SK-MEL-5 (cell line): ENCODE data around the gene DNAJC24. TPM values are rescaled to one million over a fixed set of nuclear protein-coding genes. Genes with fewer than 3 reads are reported as not detected.
"Not testable (repeated sequence)": the region's sequence is repeated elsewhere in the genome, so short reads cannot be mapped to it uniquely, and the experiment has no call there.

Experiments
- DNase-seq: peaks from one replicate; pipeline ENCODE4 v3.0.0-alpha.2; 2016; ENCODE audit warnings: low read depth, low spot score
- in situ Hi-C: cut with HindIII; loops from 2 replicates; pipeline ENCODE4 v1.10.0; 2016; ENCODE audit warnings: low sequenced_read_pairs, high pct_unique_total_duplicates, low pct_unique_long_range_greater_than_20kb
- polyA plus RNA-seq, 2 experiments: library from polyadenylated mRNA; depleted of rRNA; stranded (reverse); fragments of >200 nt; gene quantifications; 2 replicates each; pipeline ENCODE4 v1.2.3, GENCODE V29; 2015
- total RNA-seq: library from RNA; depleted of rRNA; stranded (reverse); fragments of >200 nt; shearing (Covaris generic); gene quantifications from 2 replicates; pipeline ENCODE4 v1.2.3, GENCODE V29; 2014; rRNA removed

Gene DNAJC24, protein sequence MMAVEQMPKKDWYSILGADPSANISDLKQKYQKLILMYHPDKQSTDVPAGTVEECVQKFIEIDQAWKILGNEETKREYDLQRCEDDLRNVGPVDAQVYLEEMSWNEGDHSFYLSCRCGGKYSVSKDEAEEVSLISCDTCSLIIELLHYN
- total RNA-seq, result 19.4 and 20.5 TPM in 2 replicates
- 10.5 and 12.9 TPM in 2 replicates for polyA plus RNA-seq (2015; cell fraction: cytosol; rRNA removed)
- 105 and 135 TPM in 2 replicates for polyA plus RNA-seq (2015; cell fraction: nucleus; rRNA removed)

DNA sequence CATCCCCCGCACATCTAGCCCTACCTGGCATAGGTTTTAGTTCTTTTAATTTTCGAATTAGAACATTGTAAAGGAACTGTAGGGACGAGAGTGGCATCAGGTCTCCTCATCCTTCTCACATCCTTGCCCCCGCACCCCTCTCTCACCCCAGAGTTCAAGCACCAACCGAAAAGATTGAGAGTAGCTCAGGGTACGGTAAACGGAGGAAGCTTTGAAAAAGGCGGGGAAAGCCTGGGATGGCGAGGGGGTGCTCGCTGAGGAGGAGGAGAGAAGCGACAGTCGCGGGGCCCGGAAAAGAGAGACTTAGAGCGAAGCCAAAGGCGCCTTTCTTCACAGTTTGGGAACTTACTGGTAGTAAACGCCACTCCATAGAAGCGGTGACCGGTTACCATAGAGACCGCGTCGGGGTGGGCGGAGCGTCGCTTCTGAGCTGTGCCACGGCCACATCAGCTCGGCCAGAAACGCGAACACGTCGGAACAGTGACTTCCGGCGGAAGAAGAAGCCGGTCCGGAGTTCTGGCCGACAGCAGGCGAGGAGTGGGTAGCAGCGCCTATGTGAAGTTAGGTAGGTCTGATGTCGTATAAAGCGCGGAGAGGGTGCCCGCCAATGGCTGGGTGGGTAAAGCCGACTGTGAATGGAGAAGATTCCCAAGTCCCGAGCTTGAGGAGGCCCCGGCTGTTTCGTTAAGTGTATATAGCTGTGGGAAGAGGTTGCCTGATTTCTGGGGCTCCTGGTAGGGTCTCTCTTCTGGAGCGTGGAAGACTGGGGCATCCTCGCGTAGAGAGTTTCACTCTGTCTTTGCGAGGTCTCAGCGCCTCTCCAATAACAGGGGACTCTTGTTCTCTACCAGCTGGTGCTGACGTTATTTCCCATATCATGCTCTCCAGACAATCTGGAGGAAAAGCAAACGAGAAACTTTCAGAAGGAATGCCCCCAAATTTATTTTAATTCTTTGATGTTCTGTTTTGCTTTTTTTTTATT is at the start of gene DNAJC24, which contains the start of gene DCDC1:
TSS of gene DNAJC24 (plus strand) at position 513 of the 982 bp plus-strand sequence. CDS start 889 bp downstream, outside the sequence.
TSS of gene DCDC1 (minus strand) at position 392 of the 982 bp plus-strand sequence. CDS start 41,459 bp downstream, outside the sequence.
- in situ Hi-C loops, result no loop called here
- DNase-seq, result peak; percentile 93

DNA sequence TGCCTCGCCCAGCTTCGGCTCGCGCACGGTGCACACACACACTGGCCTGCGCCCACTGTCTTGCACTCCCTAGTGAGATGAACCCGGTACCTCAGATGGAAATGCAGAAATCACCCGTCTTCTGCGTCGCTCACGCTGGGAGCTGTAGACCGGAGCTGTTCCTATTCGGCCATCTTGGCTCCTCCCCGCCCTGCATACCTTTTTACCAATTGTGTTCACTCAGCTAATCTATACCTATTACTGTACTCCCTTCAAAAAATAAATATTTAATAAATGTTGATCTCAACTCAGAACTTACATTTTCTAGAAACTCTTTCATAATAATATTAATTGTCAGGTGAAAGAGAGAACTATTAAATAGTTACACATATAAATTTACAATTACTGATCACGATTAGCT is 48.2 kb upstream of the DNAJC24 start:
- in situ Hi-C loops, DNase-seq: not testable (repeated sequence)

DNA sequence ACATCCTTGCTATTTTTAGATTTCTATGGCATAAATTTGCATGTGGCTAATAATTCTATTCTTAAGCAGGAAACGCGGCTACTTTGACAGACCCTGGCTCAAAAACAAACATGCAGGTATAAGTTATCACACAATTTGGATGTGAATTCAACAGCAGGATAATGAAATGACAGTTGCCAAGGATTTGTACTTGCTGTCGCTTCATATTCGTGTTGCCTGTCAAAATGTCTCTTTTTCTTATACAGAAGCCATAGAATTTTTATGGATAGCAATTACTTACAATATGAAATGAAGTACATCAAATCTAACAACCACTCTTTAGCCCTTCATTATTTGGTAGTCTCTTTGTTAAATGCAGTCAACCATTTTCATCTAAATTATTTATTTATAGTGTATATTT is 46.5 kb upstream of the DNAJC24 start:
- no peak for DNase-seq
- in situ Hi-C loops, result no loop called here

DNA sequence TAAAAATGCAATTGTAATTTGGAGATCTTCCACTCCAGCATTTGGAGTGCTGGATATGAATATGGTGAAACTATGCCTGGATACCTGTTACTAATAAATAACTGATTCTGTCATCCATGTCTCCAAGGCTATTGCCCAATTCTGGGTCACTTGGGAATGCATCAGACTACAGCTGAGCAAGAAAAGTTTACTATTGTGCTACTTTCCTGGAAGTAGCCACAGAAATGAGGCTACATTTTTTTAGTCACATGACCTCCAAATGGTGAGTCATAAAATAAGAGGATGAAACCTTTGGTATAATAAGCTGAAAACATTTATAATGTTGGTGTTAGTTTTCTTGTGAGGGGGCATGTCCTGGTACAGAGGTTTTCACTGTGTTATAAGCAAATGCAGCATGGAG is 44.5 kb upstream of the DNAJC24 start:
- in situ Hi-C loops, result no loop called here
- DNase-seq, result peak; percentile 63

DNA sequence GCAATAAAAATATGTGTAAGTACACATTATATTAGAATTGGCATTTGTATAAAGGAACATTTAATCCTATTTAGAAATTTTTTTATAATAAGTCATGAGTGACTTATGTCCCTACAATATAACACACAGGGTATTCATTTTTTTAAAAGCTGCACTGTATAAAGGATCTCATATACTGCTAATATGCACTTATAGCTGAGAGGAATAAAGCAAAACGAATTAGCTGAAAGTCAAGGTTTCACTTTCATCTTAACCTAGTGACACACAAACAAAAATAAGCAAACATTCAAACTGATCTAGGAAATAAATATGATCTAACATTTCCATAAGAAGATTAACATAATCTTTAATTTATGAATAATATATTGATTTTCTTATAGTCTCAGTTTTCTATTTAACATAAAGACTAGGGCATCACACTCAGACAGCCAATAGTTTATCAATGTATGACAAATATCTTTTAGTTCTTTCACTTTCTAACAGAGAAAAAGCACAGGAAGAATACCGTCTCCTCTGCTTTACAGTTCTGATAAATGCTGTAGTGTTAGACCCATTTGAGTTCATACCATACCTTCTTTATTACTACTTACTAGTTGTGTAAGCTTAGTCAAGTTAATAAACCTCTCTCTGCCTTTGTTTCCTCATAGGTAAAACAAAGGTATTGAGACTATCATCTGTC is 43.1 kb upstream of the DNAJC24 start:
- DNase-seq, result no peak

DNA sequence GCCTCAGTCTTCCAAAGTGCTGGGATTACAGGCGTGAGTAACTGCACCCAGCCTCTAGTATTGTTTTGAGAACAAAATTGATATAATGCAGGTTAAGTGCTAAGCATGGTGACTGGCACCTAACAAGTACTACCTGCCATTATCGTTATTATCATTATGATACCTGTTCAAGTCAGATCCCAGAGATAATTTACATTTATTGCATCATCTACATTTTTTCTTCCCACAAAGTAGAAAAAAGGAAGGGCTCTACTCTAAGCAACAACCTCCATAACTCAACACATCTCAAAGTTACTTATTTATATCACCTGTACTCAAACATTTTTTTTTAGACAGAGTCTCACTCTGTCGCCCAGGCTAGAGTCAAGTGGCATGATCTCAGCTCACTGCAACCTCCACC is 42.2 kb upstream of the DNAJC24 start:
- DNase-seq, result no peak
- in situ Hi-C loops, result no loop called here

More for the DNA sequence above, 43.1 kb upstream of the DNAJC24 start:
- in situ Hi-C loops, result no loop called here

DNA sequence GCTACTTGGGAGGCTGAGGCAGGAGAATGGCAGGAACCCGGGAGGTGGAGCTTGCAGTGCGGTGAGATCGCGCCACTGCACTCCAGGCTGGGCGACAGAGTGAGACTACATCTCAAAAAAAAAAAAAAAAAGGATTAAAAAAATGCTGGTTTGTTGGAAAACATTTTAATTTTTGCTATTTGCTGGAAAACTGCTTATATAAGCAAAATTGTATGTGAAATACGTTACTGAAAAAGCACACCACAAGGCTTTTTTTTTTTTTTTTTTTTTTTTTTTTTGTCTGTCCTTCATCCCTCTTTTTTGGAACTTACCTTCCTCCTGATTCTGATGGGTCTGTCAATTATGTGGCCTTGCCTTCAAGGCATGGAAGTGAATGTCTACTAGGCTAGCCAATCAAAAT is 41.0 kb upstream of the DNAJC24 start:
- in situ Hi-C loops, result no loop called here
- DNase-seq, result no peak

DNA sequence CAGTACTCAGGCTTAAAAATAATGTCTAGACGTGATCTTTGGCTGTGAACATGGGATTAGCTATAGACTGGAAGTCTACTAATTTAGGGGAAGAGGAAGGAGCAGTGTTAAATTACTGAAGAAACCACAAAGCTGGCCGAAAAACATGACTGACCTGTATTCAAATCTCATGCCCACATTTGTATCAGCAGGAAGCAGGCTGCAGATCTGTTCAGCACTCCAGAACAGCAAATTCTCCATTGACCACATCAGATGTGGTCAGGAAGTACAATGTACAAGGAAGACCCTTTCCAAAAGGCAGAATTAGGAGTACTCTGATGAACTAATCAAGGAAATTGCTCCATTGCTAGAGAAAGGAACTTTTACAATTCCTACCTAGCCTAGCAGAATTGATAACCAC is 31.9 kb upstream of the DNAJC24 start:
- no peak for DNase-seq
- in situ Hi-C loops, result no loop called here

DNA sequence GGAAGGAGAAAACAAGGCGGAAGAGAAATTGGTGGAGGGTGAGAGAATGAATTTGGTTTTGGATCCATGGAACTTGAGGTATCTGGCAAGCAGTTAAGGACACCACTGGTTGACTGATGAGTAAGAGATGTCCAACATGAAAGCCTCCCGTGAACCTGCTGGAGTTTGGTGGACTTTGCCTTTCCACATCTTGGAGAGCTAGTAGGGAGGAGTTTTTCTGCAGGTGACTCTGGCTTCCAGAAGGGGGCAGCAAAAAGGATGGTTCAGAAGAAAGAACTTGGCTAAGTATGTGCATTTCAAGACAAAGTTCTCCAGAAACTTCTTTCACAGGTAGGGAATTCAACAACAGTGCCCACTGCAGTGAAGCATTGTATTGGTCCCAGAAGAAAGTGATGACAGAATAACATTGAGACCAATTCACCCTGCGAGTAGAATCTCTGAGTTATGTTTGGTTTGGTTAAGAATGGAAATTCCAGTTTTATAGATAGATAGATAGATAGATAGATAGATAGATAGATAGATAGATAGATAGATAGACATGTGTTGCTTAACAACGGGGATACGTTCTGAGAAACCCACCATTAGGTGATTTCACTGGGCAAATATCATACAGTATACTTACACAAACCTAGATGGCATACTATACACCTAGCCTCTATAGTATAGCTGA is 28.6 kb upstream of the DNAJC24 start:
- DNase-seq, result peak; percentile 67
- in situ Hi-C loops, result no loop called here

DNA sequence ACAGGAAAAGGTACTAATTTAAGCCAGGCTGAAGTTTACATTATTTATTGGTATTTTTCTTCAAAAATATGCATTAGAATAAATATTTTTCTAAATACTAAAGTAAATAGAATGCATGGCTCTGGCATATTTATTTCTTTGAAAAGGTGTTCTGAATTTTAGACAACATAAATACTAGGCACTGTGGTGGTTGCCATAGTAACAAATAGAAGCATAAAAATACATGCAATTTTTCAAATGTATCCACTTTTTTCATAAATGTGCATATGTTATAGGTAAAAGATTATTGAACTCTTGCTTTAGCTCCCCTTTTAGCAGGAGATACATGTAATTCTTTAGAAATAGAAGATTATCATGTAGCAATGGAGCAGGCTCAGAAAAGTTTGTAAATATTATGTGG is 18.5 kb upstream of the DNAJC24 start:
- in situ Hi-C loops, result no loop called here

DNA sequence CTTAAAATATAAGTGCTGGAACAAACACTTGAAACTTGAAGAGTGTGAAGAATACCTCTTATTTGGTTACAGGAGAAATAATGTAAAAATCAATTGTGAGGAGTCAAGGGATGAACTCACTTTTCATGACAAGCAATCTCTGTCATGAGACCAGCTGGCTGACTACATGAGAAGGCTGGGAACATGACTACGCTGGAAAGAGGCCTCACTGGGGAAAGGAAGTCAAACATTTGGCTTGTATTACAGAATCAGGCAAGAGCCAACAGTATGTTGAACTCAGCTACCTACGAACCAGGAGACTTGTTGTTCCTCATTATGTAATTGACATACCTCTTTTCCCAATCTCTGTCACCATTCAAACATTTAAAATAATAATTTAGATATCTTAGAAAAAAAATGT is 14.5 kb upstream of the DNAJC24 start:
- peak; percentile 6 for DNase-seq
- in situ Hi-C loops, result no loop called here

More for the DNA sequence above, 18.5 kb upstream of the DNAJC24 start:
- DNase-seq, result no peak

DNA sequence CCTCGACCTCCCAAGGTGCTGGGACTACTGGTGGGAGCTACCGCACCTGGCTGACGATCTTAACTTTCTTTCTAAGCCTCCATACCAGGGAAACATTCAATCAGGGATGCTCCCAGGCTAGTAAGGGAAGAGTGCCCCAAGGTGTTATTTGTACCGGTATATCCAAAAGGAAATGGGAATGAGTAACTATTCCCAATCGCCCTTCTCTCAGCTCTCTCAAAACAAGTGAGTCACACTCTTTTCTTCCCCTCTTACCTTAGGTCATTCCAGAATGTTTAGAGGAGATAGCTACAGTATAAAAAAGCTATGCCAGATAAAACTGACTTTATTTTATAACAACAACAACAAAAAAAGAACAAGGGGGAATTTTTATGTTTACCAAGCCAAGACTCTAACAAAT is 13.8 kb upstream of the DNAJC24 start:
- DNase-seq, result no peak
- in situ Hi-C loops, result no loop called here

DNA sequence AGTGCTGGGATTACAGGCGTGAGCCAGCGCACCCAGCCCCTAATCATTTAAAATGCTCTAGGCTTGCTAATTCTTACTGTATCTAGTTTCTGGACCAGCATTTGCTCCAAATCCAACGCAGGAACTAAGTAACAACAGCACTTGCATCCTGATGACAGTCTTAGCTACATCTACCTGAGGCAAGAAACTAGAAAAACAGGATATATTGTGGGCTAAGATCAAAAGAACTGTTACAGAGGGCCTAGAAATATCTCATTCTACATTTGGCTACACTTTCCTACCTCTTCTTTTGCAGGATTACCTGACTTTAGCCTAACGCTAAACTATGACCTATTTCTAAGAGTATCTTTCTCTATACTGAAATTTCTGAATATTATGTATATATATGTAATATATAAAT is 7.9 kb upstream of the DNAJC24 start:
- DNase-seq, result no peak
- in situ Hi-C loops, result no loop called here

DNA sequence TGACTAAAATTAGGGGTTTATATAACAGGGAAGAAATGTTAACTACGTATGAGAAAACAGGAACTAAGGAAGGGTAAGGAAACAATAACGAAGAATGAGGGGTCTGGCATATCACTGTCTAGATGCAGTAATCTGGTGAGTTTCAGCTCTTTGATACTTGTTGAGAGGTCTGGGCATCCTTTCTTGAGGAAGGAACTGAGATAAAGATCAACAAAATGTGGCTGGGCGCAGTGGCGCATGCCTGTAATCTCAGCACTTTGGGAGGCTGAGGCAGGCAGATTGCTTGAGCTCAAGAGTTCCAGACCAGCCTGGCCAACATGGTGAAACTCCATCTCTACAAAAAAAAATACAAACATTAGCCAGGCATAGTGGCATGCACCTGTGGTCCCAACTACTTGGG is 2.9 kb upstream of the DNAJC24 start:
- in situ Hi-C loops, result no loop called here

DNA sequence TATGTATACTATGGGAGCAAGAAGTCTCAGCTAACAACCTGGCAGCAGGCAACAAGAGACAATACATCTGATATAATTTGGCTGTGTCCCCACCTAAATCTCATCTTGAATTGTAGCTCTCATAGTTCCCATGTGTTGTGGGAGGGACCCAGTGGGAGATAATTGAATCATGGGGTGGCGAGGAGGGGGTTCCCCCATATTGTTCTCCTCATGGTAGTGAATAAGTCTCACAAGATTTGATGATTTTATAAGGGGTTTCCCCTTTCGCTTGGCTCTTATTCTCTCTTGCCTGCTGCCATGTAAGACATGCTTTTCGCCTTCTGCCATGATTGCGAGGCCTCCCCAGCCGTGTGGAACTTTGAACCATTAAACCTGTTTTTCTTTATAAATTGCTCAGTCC is 6.2 kb downstream of the DNAJC24 start:
- DNase-seq, result no peak
- in situ Hi-C loops, result no loop called here

More for the DNA sequence above, 2.9 kb upstream of the DNAJC24 start:
- DNase-seq, result no peak

DNA sequence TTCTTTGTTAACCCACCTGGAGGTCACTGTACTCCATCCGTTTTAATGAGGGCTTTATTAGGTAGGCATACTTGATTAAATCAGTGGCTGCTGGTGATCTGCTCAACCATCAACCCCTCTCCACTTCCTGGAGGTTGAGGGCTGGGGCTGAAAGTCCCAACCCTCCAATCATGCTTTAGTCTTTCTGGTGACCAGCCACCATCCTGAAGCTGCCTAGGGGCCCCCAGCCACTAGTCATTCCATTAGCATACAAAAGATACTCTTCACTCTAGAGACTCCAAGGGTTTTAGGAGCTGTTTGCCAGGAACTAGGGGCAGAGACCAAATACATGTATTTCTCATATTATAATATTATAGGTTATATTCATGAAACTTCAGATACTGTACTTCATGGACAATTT is 13.5 kb downstream of the DNAJC24 start:
- DNase-seq, result no peak
- in situ Hi-C loops, result no loop called here

DNA sequence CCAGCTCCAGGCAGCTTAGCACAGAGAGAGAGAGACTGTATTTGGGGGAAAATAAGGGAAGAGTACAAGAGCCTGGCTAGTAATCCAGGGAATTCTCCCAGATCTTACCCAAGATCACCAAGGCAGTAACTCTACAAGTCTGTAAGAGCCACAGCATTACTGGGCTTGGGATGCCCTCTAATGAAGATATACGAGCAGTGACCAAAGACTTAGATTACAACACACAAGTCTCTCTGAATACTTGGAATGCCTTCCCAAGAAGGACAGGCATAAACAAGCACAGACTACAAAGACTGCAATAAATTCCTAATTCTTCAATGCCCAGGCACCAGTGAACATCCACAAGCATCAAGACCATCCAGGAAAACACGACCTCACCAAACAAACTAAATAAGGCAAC is 17.7 kb downstream of the DNAJC24 start:
- DNase-seq, result no peak
- in situ Hi-C loops, result no loop called here
